Type B pancreatic cell (in vitro differentiated cells): ENCODE results near the gene RGS2. TPM values are rescaled to one million over a fixed set of nuclear protein-coding genes. Genes with fewer than 3 reads are reported as not detected.

Experiments
- DNase-seq: peaks from one replicate; pipeline ENCODE4 v3.0.0; 2021; ENCODE audit warnings: mixed read lengths; ENCODE audit not compliant: unreplicated experiment; ENCODE audit errors: extremely low spot score
- H3K27ac Mint-ChIP-seq: 2 replicates; pipeline ENCODE4 v1.8.0; 2021; ENCODE audit warnings: mild to moderate bottlenecking, mixed read lengths
- H3K27me3 Mint-ChIP-seq: 2 replicates; pipeline ENCODE4 v1.8.0; 2021; ENCODE audit warnings: mixed read lengths
- H3K36me3 Mint-ChIP-seq: 2 replicates; pipeline ENCODE4 v1.8.0; 2021; ENCODE audit warnings: mixed read lengths
- H3K4me1 Mint-ChIP-seq: one replicate; pipeline ENCODE4 v1.8.0; 2021; ENCODE audit warnings: mixed read lengths; ENCODE audit not compliant: unreplicated experiment
- H3K4me3 Mint-ChIP-seq: 2 replicates; pipeline ENCODE4 v1.8.0; 2021; ENCODE audit warnings: mild to moderate bottlenecking, mixed read lengths
- H3K9me3 Mint-ChIP-seq: 2 replicates; pipeline ENCODE4 v1.8.0; 2021; ENCODE audit warnings: mixed read lengths
- CTCF ChIP-seq: fragments of 200-600 bp; sonication (generic); conservative IDR thresholded peaks from 2 replicates; pipeline ENCODE4 v1.5.0; 2021; ENCODE audit warnings: antibody characterized with exemption, mild to moderate bottlenecking
- total RNA-seq: library from RNA; stranded (reverse); gene quantifications from 2 replicates; pipeline ENCODE4 v1.2.1, GENCODE V29; 2021; ENCODE audit warnings: low replicate concordance

Gene RGS2
- total RNA-seq, 1 donor from 2014 or later = 50.9 TPM

- Mint-ChIP-seq H3K9me3 (no peaks in the 10 kb centered on the region), H3K36me3 (no peaks in the 10 kb centered on the region), H3K27ac (no peak overlapping the region), H3K27me3 (no peaks in the 10 kb centered on the region), H3K4me1 (peaks cover 3% of the 10 kb centered on the region), H3K4me3 (no peak overlapping the region)
- no peak for TF ChIP-seq CTCF
- no peak for DNase-seq
Measured at GRCh38 chr1:192764675-192765074, 44.2 kb upstream of the RGS2 start.

GRCh38 chr1:192766009-192766625 is 42.7 kb upstream of the RGS2 start:
- TF ChIP-seq CTCF = no peak

GRCh38 chr1:192766876-192767275 is 42.0 kb upstream of the RGS2 start:
- peaks cover 3% of the 10 kb centered on the region for H3K4me1 Mint-ChIP-seq
- no peaks in the 10 kb centered on the region for H3K36me3 Mint-ChIP-seq
- no peak overlapping the region for H3K4me3 Mint-ChIP-seq
- H3K27ac Mint-ChIP-seq = no peak overlapping the region
- DNase-seq = no peak
- H3K9me3 Mint-ChIP-seq = no peaks in the 10 kb centered on the region
- no peak for TF ChIP-seq CTCF
- H3K27me3 Mint-ChIP-seq = no peaks in the 10 kb centered on the region

More at GRCh38 chr1:192766009-192766625, 42.7 kb upstream of the RGS2 start:
- H3K9me3 Mint-ChIP-seq = no peaks in the 10 kb centered on the region
- no peak overlapping the region for H3K27ac Mint-ChIP-seq
- DNase-seq = no peak
- H3K36me3 Mint-ChIP-seq = no peaks in the 10 kb centered on the region
- H3K27me3 Mint-ChIP-seq = no peaks in the 10 kb centered on the region
- peaks cover 3% of the 10 kb centered on the region for H3K4me1 Mint-ChIP-seq
- no peak overlapping the region for H3K4me3 Mint-ChIP-seq

DNA sequence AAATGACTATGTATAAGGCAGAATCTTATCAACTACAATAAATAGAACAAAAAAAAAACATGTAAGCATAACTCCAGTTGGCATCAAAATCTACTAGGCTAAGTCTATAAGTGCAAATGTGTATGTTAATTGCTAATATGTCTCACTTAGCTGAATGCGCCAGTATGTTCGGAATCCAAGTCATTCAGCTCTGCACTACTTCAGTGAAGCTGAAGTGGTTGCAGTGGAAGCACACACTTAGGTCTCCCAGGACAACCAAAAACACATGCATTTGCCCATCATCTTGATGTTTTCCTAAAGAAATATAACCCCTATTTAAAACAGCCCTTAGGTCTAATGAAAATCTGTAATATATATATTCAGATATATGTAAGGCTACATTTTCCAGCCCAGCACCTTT is 41.0 kb upstream of the RGS2 start:
- Mint-ChIP-seq H3K36me3 (no peaks in the 10 kb centered on the region), H3K27ac (no peak overlapping the region), H3K9me3 (no peaks in the 10 kb centered on the region), H3K4me3 (no peak overlapping the region), H3K4me1 (peaks cover 3% of the 10 kb centered on the region), H3K27me3 (no peaks in the 10 kb centered on the region)
- DNase-seq = no peak
- no peak for TF ChIP-seq CTCF

DNA sequence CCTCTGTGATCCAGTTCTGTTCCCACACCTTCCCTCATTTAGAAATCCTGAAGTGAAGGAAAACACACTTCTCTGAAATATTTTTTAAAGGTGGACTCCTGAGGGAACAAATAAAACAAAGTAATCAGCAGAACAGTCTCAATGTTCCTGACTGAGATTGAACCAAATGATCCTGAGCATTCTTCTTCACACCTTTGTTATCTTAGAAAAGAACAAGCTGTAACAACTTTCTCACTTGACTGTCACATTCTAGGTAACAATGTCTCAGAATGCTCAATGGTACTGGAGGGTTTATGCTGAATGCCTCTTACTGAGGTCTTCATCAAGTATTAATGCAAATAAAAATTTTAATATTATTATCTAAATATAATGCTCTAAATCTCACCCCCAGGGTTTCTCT is 40.4 kb upstream of the RGS2 start:
- TF ChIP-seq CTCF = no peak
- no peak overlapping the region for H3K4me3 Mint-ChIP-seq
- no peak for DNase-seq
- no peaks in the 10 kb centered on the region for H3K36me3 Mint-ChIP-seq
- H3K9me3 Mint-ChIP-seq = no peaks in the 10 kb centered on the region
- no peak overlapping the region for H3K27ac Mint-ChIP-seq
- no peaks in the 10 kb centered on the region for H3K27me3 Mint-ChIP-seq
- H3K4me1 Mint-ChIP-seq = peaks cover 3% of the 10 kb centered on the region

DNA sequence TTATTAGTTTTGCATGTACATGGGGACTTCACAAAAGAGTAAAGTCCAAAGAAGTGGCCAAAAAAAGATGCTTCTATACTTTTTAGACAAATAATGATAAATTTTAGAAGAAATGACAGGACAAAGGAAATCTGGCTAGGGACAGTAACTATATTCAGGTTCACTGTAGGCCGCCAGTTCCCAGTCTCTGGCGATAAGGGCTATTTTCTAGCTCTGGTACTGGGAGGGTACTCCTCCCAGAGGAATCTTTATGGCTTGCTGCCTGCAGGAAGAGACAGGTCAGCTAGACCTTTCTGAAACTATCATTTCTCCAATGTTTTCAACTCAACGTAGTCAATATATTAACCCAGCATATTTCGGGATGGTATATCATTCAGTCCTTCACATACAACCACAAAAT is 37.5 kb upstream of the RGS2 start:
- Mint-ChIP-seq H3K4me3 (no peak overlapping the region), H3K9me3 (no peaks in the 10 kb centered on the region), H3K27me3 (no peaks in the 10 kb centered on the region), H3K36me3 (no peaks in the 10 kb centered on the region), H3K4me1 (peaks cover 3% of the 10 kb centered on the region), H3K27ac (no peak overlapping the region)
- no peak for TF ChIP-seq CTCF
- no peak for DNase-seq
